ACC112 (cell line): Measurements from ENCODE around the gene FARP2.
"Not testable (repeated sequence)": the region's sequence is repeated elsewhere in the genome, so short reads cannot be mapped to it uniquely, and the experiment has no call there.

ENCODE experiments used
- H2AFZ ChIP-seq: fragments of 200-600 bp; sonication (generic); one replicate; pipeline ENCODE4 v1.6.0; 2017; ENCODE audit warnings: antibody characterized with exemption, low read length; ENCODE audit not compliant: unreplicated experiment
- H3K27ac ChIP-seq: fragments of 200-600 bp; sonication (generic); 2 replicates; pipeline ENCODE4 v1.5.1; 2014; ENCODE audit warnings: low read depth, mild to moderate bottlenecking, antibody characterized with exemption, low read length, moderate library complexity
- H3K27me3 ChIP-seq: fragments of 200-600 bp; sonication (generic); 2 replicates; pipeline ENCODE4 v1.6.1; 2014; ENCODE audit warnings: mild to moderate bottlenecking, antibody characterized with exemption, low read length, moderate library complexity, mixed read lengths; ENCODE audit not compliant: insufficient read depth
- H3K36me3 ChIP-seq: fragments of 200-600 bp; sonication (generic); 2 replicates; pipeline ENCODE4 v1.6.1; 2016; ENCODE audit warnings: mild to moderate bottlenecking, antibody characterized with exemption, low read length, moderate library complexity, mixed read lengths; ENCODE audit not compliant: insufficient read depth
- H3K4me1 ChIP-seq: fragments of 200-600 bp; sonication (generic); one replicate; pipeline ENCODE4 v1.6.1; 2016; ENCODE audit warnings: low read length, mixed read lengths; ENCODE audit not compliant: insufficient read depth, unreplicated experiment, control insufficient read depth
- H3K4me3 ChIP-seq: fragments of 200-600 bp; sonication (generic); 2 replicates; pipeline ENCODE4 v1.5.1; 2014; ENCODE audit warnings: mild to moderate bottlenecking, low read depth, low read length
- H3K79me2 ChIP-seq: fragments of 200-600 bp; sonication (generic); one replicate; pipeline ENCODE4 v1.6.0; 2016; ENCODE audit warnings: low read length; ENCODE audit not compliant: control insufficient read depth, unreplicated experiment, insufficient read depth

The FARP2 gene

GRCh38 chr2:241368643-241369042 is 12.6 kb downstream of the FARP2 start:
- Histone ChIP-seq H3K36me3 (0 out of 2 replicates have a peak, but pooled peaks cover 8% of the 10 kb centered on the region), H3K27ac (no peak overlapping the region), H3K4me3 (no peak overlapping the region), H3K4me1 (peaks cover 7% of the 10 kb centered on the region), H3K27me3 (no peaks in the 10 kb centered on the region), H3K79me2 (peaks cover 69% of the 10 kb centered on the region), H2AFZ (no peak overlapping the region)

GRCh38 chr2:241372361-241372992 is 16.4 kb downstream of the FARP2 start:
- Histone ChIP-seq H3K4me1 (no peaks in the 10 kb centered on the region), H3K4me3 (no peak overlapping the region), H2AFZ (no peak overlapping the region), H3K27ac (no peak overlapping the region), H3K36me3 (peaks cover 5% of the 10 kb centered on the region; the same call in 1 of the 2 replicates), H3K27me3 (no peaks in the 10 kb centered on the region), H3K79me2 (peaks cover 50% of the 10 kb centered on the region)

DNA sequence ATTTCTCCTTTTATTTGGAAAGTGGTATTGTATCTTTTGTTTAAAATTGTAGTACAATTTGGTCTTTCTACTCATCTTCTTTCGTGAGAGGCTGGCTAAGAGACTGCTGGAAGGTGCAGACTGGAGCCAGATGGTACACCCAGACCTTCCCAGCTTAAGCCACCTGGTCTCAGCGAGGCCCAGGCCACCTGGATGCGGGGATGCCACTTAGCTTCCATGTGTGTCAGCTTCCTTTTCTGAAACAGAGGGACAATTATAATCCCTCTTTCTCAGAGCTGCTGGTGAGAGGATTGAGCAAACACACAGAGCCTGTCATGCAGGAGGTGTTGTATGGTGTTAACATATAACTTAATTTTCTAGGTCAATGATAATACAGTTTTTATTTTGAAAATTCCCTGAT is 17.4 kb downstream of the FARP2 start:
- H3K4me1 ChIP-seq: no peaks in the 10 kb centered on the region
- H3K27ac ChIP-seq: no peak overlapping the region
- H3K79me2 ChIP-seq: peaks cover 46% of the 10 kb centered on the region
- H3K36me3 ChIP-seq: peaks cover 5% of the 10 kb centered on the region; the same call in 1 of the 2 replicates
- no peak overlapping the region for H2AFZ ChIP-seq
- H3K27me3 ChIP-seq: no peaks in the 10 kb centered on the region
- no peak overlapping the region for H3K4me3 ChIP-seq

DNA sequence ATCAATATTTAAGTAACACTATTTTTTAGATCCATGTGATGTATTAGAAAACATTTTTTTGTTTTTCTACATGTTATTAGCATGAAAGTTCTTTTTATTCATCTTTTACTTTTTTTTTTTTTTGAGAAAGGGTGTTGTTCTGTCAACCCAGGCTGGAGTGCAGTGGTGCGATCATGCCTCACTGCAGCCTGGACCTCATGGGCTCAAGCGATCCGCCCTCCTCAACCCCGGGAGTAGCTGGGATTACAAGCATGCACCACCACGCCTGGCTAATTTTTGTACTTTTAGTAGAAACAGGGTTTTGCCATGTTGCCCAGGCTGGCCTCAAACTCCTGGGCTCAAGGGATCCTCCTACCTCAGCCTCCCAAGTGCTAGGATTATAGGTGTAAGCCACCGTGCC is 17.8 kb downstream of the FARP2 start:
- not testable (repeated sequence) for H3K4me3 ChIP-seq, H2AFZ ChIP-seq, H3K36me3 ChIP-seq, H3K27ac ChIP-seq, H3K4me1 ChIP-seq, H3K27me3 ChIP-seq
- H3K79me2 ChIP-seq: peaks cover 48% of the 10 kb centered on the region

GRCh38 chr2:241375300-241375699 is 19.2 kb downstream of the FARP2 start:
- H3K4me3 ChIP-seq: no peak overlapping the region
- H2AFZ ChIP-seq: no peak overlapping the region
- H3K27me3 ChIP-seq: no peaks in the 10 kb centered on the region
- peaks cover 5% of the 10 kb centered on the region; the same call in 1 of the 2 replicates for H3K36me3 ChIP-seq
- H3K79me2 ChIP-seq: peaks cover 35% of the 10 kb centered on the region
- H3K27ac ChIP-seq: no peak overlapping the region
- H3K4me1 ChIP-seq: peaks cover 15% of the 10 kb centered on the region

DNA sequence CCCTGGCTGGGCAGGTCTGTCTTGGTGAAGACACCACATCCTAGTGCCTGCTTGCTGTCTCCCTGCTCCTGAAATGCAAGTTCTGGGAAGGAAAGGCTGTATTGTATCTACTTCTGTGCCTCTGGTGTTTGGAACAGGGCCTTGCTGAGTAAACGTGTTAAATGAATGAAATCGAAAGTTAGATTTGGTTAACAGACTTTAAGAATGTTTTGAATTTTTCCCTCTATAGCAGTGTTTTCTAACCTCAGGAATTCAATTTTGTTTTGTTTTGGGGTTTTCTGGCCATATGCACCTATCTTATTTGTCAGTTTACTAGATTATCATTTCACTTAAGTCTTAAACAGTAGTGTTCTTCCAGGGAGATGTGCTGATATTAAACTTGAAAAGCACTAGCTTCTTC is 20.7 kb downstream of the FARP2 start:
- H3K4me3 ChIP-seq: no peak overlapping the region
- H3K27ac ChIP-seq: no peak overlapping the region
- H3K27me3 ChIP-seq: no peaks in the 10 kb centered on the region
- H2AFZ ChIP-seq: no peak overlapping the region
- H3K36me3 ChIP-seq: peaks cover 3% of the 10 kb centered on the region; the same call in 1 of the 2 replicates
- peaks cover 17% of the 10 kb centered on the region for H3K4me1 ChIP-seq
- H3K79me2 ChIP-seq: peaks cover 32% of the 10 kb centered on the region

DNA sequence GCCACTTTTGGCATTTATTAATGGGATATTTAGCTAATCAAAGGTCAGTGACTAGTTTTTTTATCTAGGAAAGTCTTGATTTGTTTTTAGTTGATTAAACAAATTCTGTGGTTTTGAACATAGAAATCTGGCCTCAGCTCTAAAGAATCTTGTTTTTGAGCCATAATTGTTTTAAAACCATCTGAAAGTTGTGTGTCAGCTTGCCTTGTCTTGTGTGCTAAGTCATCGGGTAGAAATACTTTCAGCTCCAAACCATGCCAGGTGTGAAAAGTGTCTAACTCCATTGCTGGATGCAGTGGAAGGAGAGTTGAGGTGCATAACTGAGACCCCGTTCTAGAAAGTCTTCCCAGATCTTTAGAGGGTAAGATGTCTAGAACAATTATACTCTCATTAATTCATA is 22.7 kb downstream of the FARP2 start:
- H3K4me3 ChIP-seq: no peak overlapping the region
- H3K79me2 ChIP-seq: peaks cover 33% of the 10 kb centered on the region

GRCh38 chr2:241379481-241380480 is 23.7 kb downstream of the FARP2 start:
- H3K79me2 ChIP-seq: peaks cover 34% of the 10 kb centered on the region
- peak overlapping the region; percentile 4; the same call in 1 of the 2 replicates for H3K27ac ChIP-seq
- no peak overlapping the region for H2AFZ ChIP-seq
- no peaks in the 10 kb centered on the region for H3K27me3 ChIP-seq
- H3K4me3 ChIP-seq: no peak overlapping the region
- H3K36me3 ChIP-seq: peaks cover 3% of the 10 kb centered on the region; the same call in 1 of the 2 replicates
- peaks cover 20% of the 10 kb centered on the region for H3K4me1 ChIP-seq

More for the DNA sequence above, 22.7 kb downstream of the FARP2 start:
- Histone ChIP-seq H3K4me1 (peaks cover 20% of the 10 kb centered on the region), H3K27ac (no peak overlapping the region), H2AFZ (no peak overlapping the region), H3K27me3 (no peaks in the 10 kb centered on the region), H3K36me3 (peaks cover 3% of the 10 kb centered on the region; the same call in 1 of the 2 replicates)

- Histone ChIP-seq H2AFZ (no peak overlapping the region), H3K36me3 (no peaks in the 10 kb centered on the region), H3K4me1 (peaks cover 20% of the 10 kb centered on the region), H3K27ac (no peak overlapping the region), H3K27me3 (no peaks in the 10 kb centered on the region), H3K79me2 (peaks cover 28% of the 10 kb centered on the region), H3K4me3 (no peak overlapping the region)
Observed at GRCh38 chr2:241381872-241382271, 25.8 kb downstream of the FARP2 start.

DNA sequence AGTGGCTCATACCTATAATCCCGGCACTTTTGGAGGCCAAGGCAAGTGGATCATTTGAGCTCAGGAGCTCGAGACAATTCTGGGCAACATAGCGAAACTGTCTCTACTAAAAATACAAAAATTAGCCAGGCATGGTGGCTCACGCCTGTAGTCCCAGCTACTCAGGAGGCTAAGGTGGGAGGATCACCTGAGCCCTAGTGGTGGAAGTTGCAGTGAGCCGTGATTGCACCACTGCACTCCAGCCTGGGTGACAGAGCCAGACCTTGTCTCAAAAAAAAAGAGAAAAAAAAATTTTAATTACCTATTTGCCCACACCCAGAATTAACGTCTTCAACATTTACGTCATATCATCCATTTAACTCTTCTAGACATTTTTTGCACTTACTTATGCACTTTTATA is 29.4 kb downstream of the FARP2 start:
- H3K27me3 ChIP-seq, H3K36me3 ChIP-seq, H3K4me1 ChIP-seq, H3K4me3 ChIP-seq, H2AFZ ChIP-seq, H3K27ac ChIP-seq: not testable (repeated sequence)
- peaks cover 21% of the 10 kb centered on the region for H3K79me2 ChIP-seq
